GM19239 (cell line): Measurements from ENCODE around the gene COG3.

ENCODE experiments used
- DNase-seq: peaks from one replicate; pipeline ENCODE4 v3.0.0; 2011; ENCODE audit warnings: low spot score; ENCODE audit not compliant: insufficient read length
- FAIRE-seq: peaks from 2 replicates; lab custom pipeline; 2011; peaks lifted over from hg19 to GRCh38; lab: Jason Lieb, UNC

COG3 gene

GRCh38 chr13:45500492-45501174, 35.9 kb downstream of the COG3 start:
- FAIRE-seq (no peak), DNase-seq (no peak)

- DNase-seq = no peak
- FAIRE-seq = no peak
Measured at GRCh38 chr13:45501175-45501526, 36.4 kb downstream of the COG3 start.

DNA sequence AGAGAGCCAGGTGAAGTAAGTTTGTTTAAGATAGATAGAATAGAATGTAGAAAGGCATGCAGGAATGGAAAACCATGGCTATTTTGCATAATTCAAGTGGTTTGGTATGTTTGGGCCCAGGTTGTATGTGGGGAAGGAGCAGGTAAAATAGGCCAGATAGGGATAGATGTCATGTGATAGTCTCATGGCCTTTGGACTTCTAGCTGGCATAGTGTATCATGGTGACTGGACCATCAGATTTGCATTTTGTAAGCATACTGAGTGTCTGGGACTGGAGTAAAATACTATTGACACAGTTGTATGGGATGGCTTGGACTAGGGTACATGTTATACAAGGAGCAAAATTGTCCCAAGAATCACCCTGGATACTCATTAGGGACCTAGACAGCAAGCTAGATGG, 38.9 kb downstream of the COG3 start:
- FAIRE-seq (no peak), DNase-seq (no peak)

DNA sequence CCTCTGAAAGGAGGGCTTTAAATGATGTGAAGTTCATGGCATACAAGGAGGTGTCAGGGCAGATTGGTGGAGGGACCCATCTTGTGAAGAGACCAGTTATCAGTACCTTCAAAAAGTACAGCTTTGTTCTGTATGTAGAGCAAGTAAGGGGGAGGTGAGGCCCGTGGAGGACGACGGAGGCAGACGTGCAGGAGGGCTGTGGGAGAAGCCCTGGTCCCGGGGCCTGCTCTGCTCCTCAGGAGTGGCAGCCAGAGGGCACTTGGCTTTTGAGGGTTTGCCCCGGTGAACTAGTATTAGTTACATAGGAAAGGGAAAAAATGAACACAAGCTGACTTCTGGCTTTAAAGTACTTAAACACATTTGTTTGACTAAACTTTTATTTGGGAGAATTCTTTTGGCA, 42.1 kb downstream of the COG3 start:
- FAIRE-seq (no peak), DNase-seq (no peak)

GRCh38 chr13:45508776-45509175, 44.0 kb downstream of the COG3 start:
- FAIRE-seq (no peak), DNase-seq (no peak)

- no peak for DNase-seq
Measured at GRCh38 chr13:45510672-45511071, 45.9 kb downstream of the COG3 start.

DNA sequence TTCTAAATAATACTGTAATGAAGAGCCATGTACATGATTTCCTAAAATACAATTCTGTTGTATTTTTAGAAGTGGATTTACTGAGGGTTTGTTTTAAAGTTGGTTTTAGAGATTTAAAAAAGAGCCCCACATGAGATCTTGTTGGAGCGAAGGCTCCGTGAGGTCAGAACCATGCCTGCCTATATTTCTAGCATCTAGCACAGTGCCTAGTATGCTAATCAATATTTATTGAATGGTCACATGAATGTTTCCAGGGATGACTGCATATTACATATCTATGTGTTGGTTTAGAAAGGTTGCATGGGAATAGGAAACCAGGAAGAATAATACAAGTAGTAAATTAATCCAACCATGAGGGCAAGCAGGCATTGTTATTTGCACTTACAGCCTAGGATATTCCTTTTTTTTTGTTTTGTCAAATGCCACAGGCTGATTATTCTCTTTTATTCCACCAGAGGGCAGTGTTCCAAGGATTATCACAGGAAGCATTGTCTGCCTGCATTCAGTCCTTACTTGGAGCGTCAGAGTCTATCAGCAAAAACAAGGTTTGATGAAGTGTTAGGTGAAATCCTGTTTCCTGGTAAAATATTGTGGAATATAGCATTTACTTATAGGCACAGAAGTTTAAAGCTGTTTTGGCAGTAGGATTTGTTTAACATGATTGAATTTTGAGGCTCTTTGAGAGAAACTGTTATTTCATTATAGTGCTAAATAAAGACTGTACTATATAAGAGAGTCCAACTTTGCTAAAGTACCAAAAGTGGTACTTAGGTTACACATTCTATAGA, 46.8 kb downstream of the COG3 start:
- DNase-seq = peak; percentile 39
- FAIRE-seq = peak; percentile 91

More at GRCh38 chr13:45510672-45511071, 45.9 kb downstream of the COG3 start:
- no peak for FAIRE-seq

- no peak for FAIRE-seq
- no peak for DNase-seq
Measured at GRCh38 chr13:45512098-45512496, 47.4 kb downstream of the COG3 start.

- DNase-seq (no peak), FAIRE-seq (no peak)
Measured at GRCh38 chr13:45516757-45517156, 52.0 kb downstream of the COG3 start.

GRCh38 chr13:45518525-45519245, 53.9 kb downstream of the COG3 start:
- DNase-seq = no peak
- no peak for FAIRE-seq

GRCh38 chr13:45519493-45519892, 54.8 kb downstream of the COG3 start:
- DNase-seq (no peak), FAIRE-seq (peak; percentile 26)

DNA sequence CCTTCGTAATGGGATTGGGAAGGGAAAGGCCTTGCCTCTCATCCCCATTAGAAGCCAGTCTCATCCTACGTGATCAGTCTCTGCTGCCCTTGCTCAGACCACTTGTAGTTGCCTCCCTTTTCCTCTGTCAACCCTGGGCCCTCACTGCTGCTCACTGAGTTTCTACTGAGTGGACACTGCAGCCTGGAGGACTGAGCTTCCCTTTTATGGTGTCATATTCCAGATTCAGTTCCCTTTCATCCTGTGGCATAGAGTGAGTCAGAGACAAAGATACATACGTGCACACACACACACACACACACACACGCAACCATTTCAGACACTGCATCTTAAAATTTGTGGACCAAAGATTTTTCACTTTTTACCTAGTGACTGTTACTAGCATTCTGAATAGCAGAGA, 56.6 kb downstream of the COG3 start:
- FAIRE-seq = no peak
- no peak for DNase-seq

DNA sequence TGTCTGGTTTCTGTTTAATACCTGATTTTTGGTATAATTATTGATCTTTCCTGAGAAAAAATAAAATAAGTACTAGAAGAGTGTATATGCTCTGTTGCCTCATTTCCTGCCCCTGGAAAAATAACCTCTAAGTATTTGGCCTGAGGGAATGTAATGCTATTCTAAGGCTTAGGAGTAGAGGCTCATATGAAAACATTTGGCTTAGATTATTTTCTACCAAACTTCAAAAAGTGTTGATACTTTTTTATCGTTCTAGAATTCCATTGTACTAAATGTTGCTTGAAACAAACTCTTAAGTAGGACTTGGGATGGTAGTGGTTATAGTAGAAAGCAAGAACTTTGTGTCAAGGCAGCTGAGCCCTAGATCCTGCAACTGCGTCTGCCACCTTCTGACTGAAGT, 57.8 kb downstream of the COG3 start:
- DNase-seq = no peak
- FAIRE-seq = no peak

DNA sequence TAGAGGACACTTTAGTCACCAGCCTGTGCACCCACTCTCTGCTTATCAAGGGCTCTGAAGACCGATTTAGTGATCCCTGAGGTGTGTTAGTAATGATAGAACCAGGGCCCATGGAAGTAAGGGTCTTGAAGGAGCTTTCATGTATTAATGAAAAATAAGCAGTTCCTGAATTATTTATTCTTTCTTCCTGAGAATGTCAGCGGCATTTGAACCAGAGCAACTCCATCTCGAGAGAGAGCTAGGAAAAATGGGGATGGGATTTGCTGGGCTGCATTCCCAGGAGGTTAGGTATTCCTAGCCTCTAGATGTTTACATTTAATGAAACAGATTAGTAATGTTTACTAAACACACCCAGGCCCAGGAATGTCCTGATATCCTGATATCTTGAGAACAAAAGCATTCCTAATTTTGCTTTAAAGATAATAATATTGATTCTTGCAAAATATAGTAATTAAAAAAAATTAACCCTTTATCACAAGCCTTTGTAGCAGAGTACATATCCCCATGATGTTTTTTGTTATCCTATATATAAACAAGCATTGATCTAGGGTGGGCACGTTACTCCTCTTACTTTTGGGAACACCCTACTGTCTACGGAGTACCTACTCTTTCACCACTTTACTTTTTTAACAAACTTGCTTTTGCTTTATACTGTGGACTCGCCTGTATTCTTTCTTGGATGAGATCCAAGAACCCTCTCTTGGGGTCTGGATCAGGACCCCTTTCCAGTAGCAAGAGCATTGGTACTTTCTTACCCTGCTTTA, 63.1 kb downstream of the COG3 start:
- no peak for DNase-seq
- no peak for FAIRE-seq

DNA sequence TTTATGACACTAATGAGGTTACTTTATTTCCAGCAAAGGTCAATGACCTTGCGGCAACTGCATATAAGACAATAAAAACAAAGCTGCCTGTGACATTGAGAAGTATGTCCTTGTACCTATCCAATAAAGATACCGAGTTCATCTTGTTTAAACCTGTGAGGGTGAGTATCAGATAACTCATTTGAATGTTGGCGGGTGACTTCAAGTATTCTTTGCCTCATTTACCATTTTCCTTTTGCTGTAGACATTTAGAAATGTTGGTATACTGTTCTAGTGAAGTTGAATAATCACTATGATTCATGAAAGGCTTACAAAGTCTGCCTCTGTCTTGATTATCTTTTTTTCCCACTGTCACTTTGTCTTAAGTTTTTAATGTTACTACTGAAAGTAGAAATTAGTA, 65.0 kb downstream of the COG3 start:
- no peak for DNase-seq
- FAIRE-seq = no peak

DNA sequence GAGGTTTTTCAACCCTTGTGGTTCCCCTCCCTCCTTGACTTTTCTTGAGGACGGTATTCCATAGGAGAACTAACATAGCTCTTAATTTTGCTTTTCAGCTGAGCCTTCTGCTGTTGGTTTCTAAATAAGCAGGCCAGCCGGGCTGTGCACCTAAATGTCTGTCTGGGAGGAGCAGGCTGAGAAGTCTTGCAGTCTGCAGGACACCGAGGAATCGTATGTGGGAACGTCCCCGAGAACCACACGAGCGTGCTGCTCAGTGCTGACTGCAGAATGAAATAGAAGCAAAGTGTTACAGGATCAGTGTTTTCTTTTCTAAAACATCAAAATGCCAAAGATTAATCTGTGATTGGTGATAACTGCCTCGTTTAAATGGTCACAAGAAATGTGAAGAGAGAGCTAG, 69.9 kb downstream of the COG3 start:
- FAIRE-seq = no peak
- DNase-seq = no peak

DNA sequence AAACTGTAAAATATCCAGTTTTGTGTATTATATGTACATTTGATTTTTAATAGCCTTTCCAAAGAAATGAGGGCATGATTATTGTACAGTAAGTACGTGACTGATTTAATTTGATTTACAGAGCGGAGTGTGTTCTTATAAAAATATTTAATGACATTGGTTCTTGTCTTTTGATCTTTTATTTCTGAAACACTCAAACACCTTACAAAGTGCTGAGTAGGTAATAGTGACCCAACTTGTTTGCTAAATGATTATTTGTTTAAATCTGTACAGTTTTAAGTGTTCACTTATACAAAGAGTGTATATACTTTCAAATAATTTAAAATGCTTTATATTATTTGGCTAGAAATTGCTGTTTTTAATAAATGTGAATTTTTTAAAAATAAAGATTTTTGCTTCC, 71.5 kb downstream of the COG3 start:
- DNase-seq (no peak), FAIRE-seq (no peak)

GRCh38 chr13:45537516-45537915, 72.8 kb downstream of the COG3 start:
- FAIRE-seq (no peak), DNase-seq (no peak)

GRCh38 chr13:45538382-45538781, 73.6 kb downstream of the COG3 start:
- FAIRE-seq (peak; percentile 26), DNase-seq (no peak)

DNA sequence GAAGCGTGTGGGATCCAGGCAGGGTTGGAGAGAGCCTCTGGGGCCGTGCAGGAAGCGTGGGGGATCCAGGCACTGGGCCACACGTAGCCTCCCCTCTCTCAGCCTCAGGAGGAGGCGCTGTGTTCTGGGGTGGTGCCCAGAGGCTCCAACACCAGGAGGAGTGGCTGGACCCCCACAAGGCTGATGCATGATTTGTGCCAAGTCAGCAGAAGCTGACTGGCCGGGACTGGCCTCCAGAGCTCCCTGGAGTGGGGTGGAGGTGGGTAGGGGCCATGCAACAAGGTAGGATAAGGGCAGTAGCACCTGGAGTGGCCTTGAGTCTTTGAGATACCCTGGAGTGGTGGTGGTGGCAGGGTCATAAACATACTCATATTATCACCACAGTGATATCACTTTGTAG, 75.5 kb downstream of the COG3 start:
- no peak for DNase-seq
- no peak for FAIRE-seq

- FAIRE-seq = no peak
- no peak for DNase-seq
Measured at GRCh38 chr13:45540864-45541263, 76.1 kb downstream of the COG3 start.
